GM23248 (cell line): ENCODE data around the gene MLNR.

Experiments used
- EZH2 ChIP-seq: fragments of 200-600 bp; sonication (generic); IDR thresholded peaks from 2 replicates; pipeline ENCODE4 v1.6.1; 2018; ENCODE audit warnings: antibody characterized with exemption, mild to moderate bottlenecking; ENCODE audit not compliant: insufficient read depth, poor library complexity, severe bottlenecking
- EZH2phosphoT487 ChIP-seq: fragments of 200-600 bp; sonication (generic); IDR thresholded peaks from 2 replicates; pipeline ENCODE4 v1.6.1; 2018; ENCODE audit warnings: antibody characterized with exemption, moderate library complexity, mild to moderate bottlenecking, low read depth; ENCODE audit not compliant: insufficient read depth

DNA sequence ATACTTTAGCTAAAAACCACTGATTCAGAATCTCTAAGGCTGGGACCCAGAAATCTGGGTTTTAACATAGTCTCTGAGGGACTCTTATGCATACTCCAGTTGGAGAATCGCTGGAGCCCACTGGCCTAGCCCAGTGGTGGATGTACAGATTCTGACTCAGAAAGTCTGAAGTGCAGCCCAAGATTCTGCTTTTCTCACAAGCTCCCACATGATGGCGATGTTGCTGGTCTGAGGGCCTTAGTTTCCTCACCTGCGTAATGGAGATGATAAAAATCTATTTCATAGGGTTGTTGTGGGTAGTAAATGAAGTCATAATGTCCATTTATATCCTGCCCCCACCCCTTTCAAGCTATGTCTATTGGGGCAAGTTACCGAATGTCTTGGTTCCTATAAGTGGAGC, 19.9 kb downstream of the MLNR start:
- TF ChIP-seq EZH2phosphoT487 (no peak), EZH2 (no peak)
